ENCODE results near the gene CACNA2D3. TPM values are rescaled to one million over a fixed set of nuclear protein-coding genes. Genes with fewer than 3 reads are reported as not detected.

Gene CACNA2D3
- total RNA-seq, 4 donors from 2014 or later, result 0.27 to 1.5 (median 0.79) TPM

GRCh38 chr3:54085936-54086335, 36.4 kb upstream of the CACNA2D3 start:
- intact Hi-C loops (cut with DNase I; ENCODE audit: low total_unique reads), result no loop called here
- TF ChIP-seq POLR2A (IDR thresholded peaks at IDR 0.05), result no peak
- no peak for TF ChIP-seq CTCF (IDR thresholded peaks at IDR 0.05)
- 55 to 67% methylated on average over 6 of the region's 6 CpGs for WGBS, 2 donors

GRCh38 chr3:54086652-54087405, 35.5 kb upstream of the CACNA2D3 start:
- DNase-seq (ENCODE audit: low spot score in 2 of 2), result no peak
- intact Hi-C loops (cut with DNase I; ENCODE audit: low total_unique reads), result no loop called here
- WGBS, 2 donors, result 83 to 86% methylated on average over 8 of the region's 8 CpGs
- H3K4me3 ChIP-seq (ENCODE audit: low read depth, poor library complexity, severe bottlenecking), result no peak overlapping the region
- no peak for TF ChIP-seq POLR2A (IDR thresholded peaks at IDR 0.05)
- no peak for TF ChIP-seq CTCF (IDR thresholded peaks at IDR 0.05)

More at GRCh38 chr3:54085936-54086335, 36.4 kb upstream of the CACNA2D3 start:
- H3K4me3 ChIP-seq (ENCODE audit: low read depth, poor library complexity, severe bottlenecking), result no peak overlapping the region
- no peak for DNase-seq (ENCODE audit: low spot score in 2 of 2)

DNA sequence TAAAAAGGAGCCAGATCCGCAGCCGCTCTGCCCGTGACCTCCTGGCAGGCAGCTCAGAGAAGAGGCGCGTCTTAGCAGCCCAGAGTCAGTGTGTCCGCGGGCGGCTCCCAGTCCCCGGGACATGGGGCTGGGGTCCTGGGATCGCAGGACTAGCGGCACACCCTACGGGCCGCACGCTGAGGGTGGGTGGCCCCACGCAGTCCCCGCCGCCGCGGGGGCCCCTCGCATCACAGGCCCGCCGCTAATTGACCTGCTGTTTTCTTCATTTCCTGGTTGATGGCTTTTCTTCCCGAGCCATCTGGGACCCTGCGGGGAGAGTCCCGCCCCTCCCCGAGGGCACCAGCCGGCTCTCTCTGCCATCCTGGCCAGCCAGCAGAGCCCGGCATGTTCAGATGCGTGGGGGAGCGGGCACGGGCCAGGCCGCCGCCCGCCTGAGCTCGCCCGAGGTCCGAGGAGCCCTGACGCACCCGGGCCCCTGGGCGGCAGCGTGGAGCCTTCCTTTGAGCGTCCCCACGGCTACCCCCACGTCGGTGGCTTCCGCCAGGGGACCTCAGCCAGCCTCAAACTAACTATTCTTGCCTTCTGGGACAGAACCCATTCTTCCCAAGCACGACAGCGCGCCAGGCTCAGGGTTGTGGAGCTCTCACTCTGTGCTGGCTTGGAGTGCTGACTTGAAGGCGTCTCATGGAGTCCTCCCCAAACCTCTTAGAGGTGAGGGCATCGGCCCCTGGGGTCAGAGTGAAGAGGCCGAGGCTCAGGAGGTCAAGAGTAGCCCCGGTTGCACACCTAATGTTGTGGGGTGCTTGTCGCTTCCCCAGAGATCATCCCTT, 34.6 kb upstream of the CACNA2D3 start:
- WGBS, 2 donors, result 22 to 27% methylated on average over 30 to 40 of the region's 54 CpGs
- H3K4me3 ChIP-seq (ENCODE audit: low read depth, poor library complexity, severe bottlenecking), result no peak overlapping the region
- no peak for TF ChIP-seq CTCF (IDR thresholded peaks at IDR 0.05)
- TF ChIP-seq POLR2A (IDR thresholded peaks at IDR 0.05), result no peak
- intact Hi-C loops (cut with DNase I; ENCODE audit: low total_unique reads), result no loop called here
- DNase-seq (ENCODE audit: low spot score in 2 of 2), result no peak

DNA sequence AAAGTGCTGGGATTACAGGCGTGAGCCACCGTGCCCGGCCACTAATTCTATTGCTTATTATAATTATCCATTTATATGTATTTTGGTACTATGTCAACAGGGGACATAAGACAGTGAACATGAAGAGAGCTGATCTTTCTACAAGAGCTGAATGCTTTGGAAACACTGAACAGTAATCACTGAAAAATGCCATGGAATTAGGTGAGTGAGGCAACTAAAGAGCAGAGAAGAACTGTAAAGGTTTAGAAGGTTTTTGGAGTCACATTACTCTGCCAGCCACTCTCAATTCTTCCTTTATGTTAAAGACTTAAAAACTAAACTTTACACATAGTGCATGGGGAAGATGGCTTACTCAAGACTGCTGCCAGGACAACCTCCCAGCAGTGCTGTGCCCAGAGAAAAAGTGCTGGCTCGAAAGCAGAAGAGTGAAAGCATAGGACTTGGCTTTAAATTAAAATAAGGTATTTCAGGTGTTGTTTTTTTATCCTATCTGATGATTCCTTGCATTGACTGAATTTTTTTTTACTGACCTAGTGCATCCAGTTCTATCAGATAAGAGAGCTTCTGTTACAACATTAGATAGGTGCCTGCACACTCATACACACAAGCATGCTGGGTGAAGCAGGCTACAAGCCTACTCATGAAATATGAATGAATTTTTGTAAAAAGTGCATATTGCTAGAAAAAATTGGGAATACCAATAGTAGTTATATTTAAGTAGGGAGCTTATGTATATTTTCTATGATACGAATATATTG, 28.7 kb upstream of the CACNA2D3 start:
- 69 to 72% methylated on average over 5 of the region's 5 CpGs for WGBS, 2 donors
- H3K4me3 ChIP-seq (ENCODE audit: low read depth, poor library complexity, severe bottlenecking), result no peak overlapping the region
- DNase-seq (ENCODE audit: low spot score in 2 of 2), result no peak
- intact Hi-C loops (cut with DNase I; ENCODE audit: low total_unique reads), result no loop called here
- no peak for TF ChIP-seq CTCF (IDR thresholded peaks at IDR 0.05)
- no peak for TF ChIP-seq POLR2A (IDR thresholded peaks at IDR 0.05)

DNA sequence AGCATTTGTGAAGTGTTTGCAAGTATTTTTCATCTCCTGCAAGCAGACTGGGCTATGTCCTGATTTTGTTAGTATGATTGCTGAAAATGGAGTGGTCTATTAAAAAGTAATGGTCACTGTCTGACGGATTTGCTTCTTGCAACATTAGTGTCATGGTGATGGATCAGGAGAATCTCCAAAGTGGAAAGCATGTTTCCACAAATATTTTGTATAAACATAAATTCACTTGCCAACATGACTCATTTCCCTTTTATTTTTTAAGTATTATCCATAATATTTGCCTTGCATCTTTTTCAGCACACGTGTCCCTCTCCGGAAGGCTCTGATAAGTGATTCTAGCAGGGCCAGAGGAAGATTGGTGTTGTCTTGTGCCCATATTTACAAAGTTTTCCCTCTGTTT, 27.4 kb upstream of the CACNA2D3 start:
- intact Hi-C loops (cut with DNase I; ENCODE audit: low total_unique reads), result no loop called here
- WGBS, 2 donors, result 73 to 79% methylated on average over 3 of the region's 3 CpGs
- no peak for DNase-seq (ENCODE audit: low spot score in 2 of 2)
- H3K4me3 ChIP-seq (ENCODE audit: low read depth, poor library complexity, severe bottlenecking), result no peak overlapping the region
- TF ChIP-seq CTCF (IDR thresholded peaks at IDR 0.05), result no peak
- TF ChIP-seq POLR2A (IDR thresholded peaks at IDR 0.05), result no peak

Measured in lower leg skin (tissue), 4 donors.